ENCODE data around the gene ACKR2. TPM values are rescaled to one million over a fixed set of nuclear protein-coding genes. Genes with fewer than 3 reads are reported as not detected.

ACKR2 gene
- polyA plus RNA-seq, 1 donor from 2014 or later: not detected

GRCh38 chr3:42814914-42815507, 5.8 kb downstream of the ACKR2 start:
- no peak overlapping the region for H3K27ac ChIP-seq (ENCODE audit: low read length)
- no peaks in the 10 kb centered on the region for H3K9me3 ChIP-seq (ENCODE audit: low read length)
- H3K4me2 ChIP-seq (ENCODE audit: low read length): no peak overlapping the region
- no peak overlapping the region for H2AFZ ChIP-seq (ENCODE audit: low read depth, low read length)
- H3K9ac ChIP-seq (ENCODE audit: low read length): no peak overlapping the region
- no peak overlapping the region for H3K4me3 ChIP-seq (ENCODE audit: low read length)
- H3K27me3 ChIP-seq (ENCODE audit: insufficient read depth, low read depth, low read length): no peaks in the 10 kb centered on the region
- no peaks in the 10 kb centered on the region for H4K20me1 ChIP-seq (ENCODE audit: insufficient read depth)
- H3K9me2 ChIP-seq (ENCODE audit: insufficient read depth, low read length): no peaks in the 10 kb centered on the region
- TF ChIP-seq EZH2 (IDR thresholded peaks at IDR 0.05; ENCODE audit: borderline replicate concordance, insufficient read depth, low read length, poor library complexity, severe bottlenecking) (no peak), REST (IDR thresholded peaks at IDR 0.05; ENCODE audit: borderline replicate concordance) (no peak), EP300 (conservative IDR thresholded peaks at IDR 0.05; ENCODE audit: poor library complexity, severe bottlenecking) (no peak), CTCF (IDR thresholded peaks at IDR 0.05; ENCODE audit: poor library complexity, severe bottlenecking) (no peak), TAF1 (IDR thresholded peaks at IDR 0.05; ENCODE audit: low read depth) (no peak), MXI1 (conservative IDR thresholded peaks at IDR 0.05; ENCODE audit: poor library complexity, severe bottlenecking) (no peak), RAD21 (conservative IDR thresholded peaks at IDR 0.05) (no peak), POLR2AphosphoS5 (IDR thresholded peaks at IDR 0.05) (no peak), SMC3 (conservative IDR thresholded peaks at IDR 0.05; ENCODE audit: poor library complexity) (no peak)
- H3F3A ChIP-seq (ENCODE audit: insufficient read depth, low read length, poor library complexity, severe bottlenecking): no peaks in the 10 kb centered on the region
- H3K36me3 ChIP-seq (ENCODE audit: insufficient read depth, low read length): no peaks in the 10 kb centered on the region
- H3K79me2 ChIP-seq (replicated peaks; ENCODE audit: insufficient read depth, low read length): no peaks in the 10 kb centered on the region

- TF ChIP-seq EZH2 (IDR thresholded peaks at IDR 0.05; ENCODE audit: borderline replicate concordance, insufficient read depth, low read length, poor library complexity, severe bottlenecking): no peak
- no peak for TF ChIP-seq POLR2AphosphoS5 (IDR thresholded peaks at IDR 0.05)
- no peak for TF ChIP-seq SMC3 (conservative IDR thresholded peaks at IDR 0.05; ENCODE audit: poor library complexity)
- TF ChIP-seq MXI1 (conservative IDR thresholded peaks at IDR 0.05; ENCODE audit: poor library complexity, severe bottlenecking): no peak
- TF ChIP-seq EP300 (conservative IDR thresholded peaks at IDR 0.05; ENCODE audit: poor library complexity, severe bottlenecking): no peak
- no peak for TF ChIP-seq RAD21 (conservative IDR thresholded peaks at IDR 0.05)
- TF ChIP-seq CTCF (IDR thresholded peaks at IDR 0.05; ENCODE audit: poor library complexity, severe bottlenecking): no peak
- no peak for TF ChIP-seq TAF1 (IDR thresholded peaks at IDR 0.05; ENCODE audit: low read depth)
- TF ChIP-seq REST (IDR thresholded peaks at IDR 0.05; ENCODE audit: borderline replicate concordance): no peak
- no peaks in the 10 kb centered on the region for H3K27me3 ChIP-seq (ENCODE audit: insufficient read depth, low read depth, low read length)
- no peaks in the 10 kb centered on the region for H4K20me1 ChIP-seq (ENCODE audit: insufficient read depth)
- no peak overlapping the region for H2AFZ ChIP-seq (ENCODE audit: low read depth, low read length)
- no peaks in the 10 kb centered on the region for H3K9me2 ChIP-seq (ENCODE audit: insufficient read depth, low read length)
- H3K36me3 ChIP-seq (ENCODE audit: insufficient read depth, low read length): no peaks in the 10 kb centered on the region
- no peak overlapping the region for H3K9ac ChIP-seq (ENCODE audit: low read length)
- H3K9me3 ChIP-seq (ENCODE audit: low read length): no peaks in the 10 kb centered on the region
- H3K27ac ChIP-seq (ENCODE audit: low read length): no peak overlapping the region
- H3K4me2 ChIP-seq (ENCODE audit: low read length): no peak overlapping the region
- H3F3A ChIP-seq (ENCODE audit: insufficient read depth, low read length, poor library complexity, severe bottlenecking): no peaks in the 10 kb centered on the region
- no peak overlapping the region for H3K4me3 ChIP-seq (ENCODE audit: low read length)
- H3K79me2 ChIP-seq (replicated peaks; ENCODE audit: insufficient read depth, low read length): no peaks in the 10 kb centered on the region
Observed at GRCh38 chr3:42815826-42816225, 6.6 kb downstream of the ACKR2 start.

Data from neural cell (in vitro differentiated cells).